K562 (cell line): ENCODE results near the gene RGL2. TPM values are rescaled to one million over a fixed set of nuclear protein-coding genes. Genes with fewer than 3 reads are reported as not detected.
A peak's percentile ranks its signal among the peaks of the same experiment; 100 is the strongest.

Experiments used
- CTBP1 ChIP-seq: fragments of 450-650 bp; IDR thresholded peaks from 2 replicates; pipeline ENCODE4 v1.6.1; 2016; ENCODE audit warnings: borderline replicate concordance
- HCFC1 ChIP-seq: IDR thresholded peaks from 2 replicates; pipeline ENCODE4 v1.6.1; 2012; ENCODE audit warnings: low read depth, low read length, improper control_type of control experiment
- HOMEZ ChIP-seq: fragments of 250-450 bp; sonication (Bioruptor Pico); IDR thresholded peaks from 2 replicates; pipeline ENCODE4 v1.4.0; 2020; ENCODE audit warnings: mild to moderate bottlenecking, moderate library complexity
- NCOA4 ChIP-seq: fragments of 450-650 bp; IDR thresholded peaks from 2 replicates; pipeline ENCODE4 v1.6.1; 2018; ENCODE audit warnings: mild to moderate bottlenecking; ENCODE audit not compliant: partially characterized antibody
- REST ChIP-seq, 2 experiments: fragments of 450-650 bp; formaldehyde crosslinking in 1 of 2; IDR thresholded peaks; 2 replicates each; pipeline versions ENCODE4 v1.4.0 to v1.6.1; 2014 to 2020; ENCODE audit warnings: mild to moderate bottlenecking in 2 of 2, borderline replicate concordance in 1 of 2, low read depth in 1 of 2
- YY1 ChIP-seq, 3 experiments: IDR thresholded peaks; 2 replicates each; pipeline ENCODE4 v1.6.1; 2011; ENCODE audit warnings: low read length in 2 of 3, mild to moderate bottlenecking in 2 of 3, moderate library complexity in 2 of 3, borderline replicate concordance in 1 of 3, control low read depth in 1 of 3, low read depth in 1 of 3; ENCODE audit not compliant: insufficient read depth in 3 of 3, insufficient replicate concordance in 2 of 3, control insufficient read depth in 1 of 3, insufficient read length in 1 of 3; ENCODE audit errors: extremely low read depth in 1 of 3
- ZEB2 ChIP-seq: fragments of 450-650 bp; IDR thresholded peaks from 2 replicates; pipeline ENCODE4 v1.6.1; 2016
- ZNF511 ChIP-seq: sonication (generic); formaldehyde crosslinking; IDR thresholded peaks from 2 replicates; pipeline ENCODE4 v1.8.0; 2022; ENCODE audit warnings: mild to moderate bottlenecking, missing genetic modification reagents
- polyA plus RNA-seq, 8 experiments: library from polyadenylated mRNA; depleted of rRNA in 4 of 8; stranded (reverse) in 5 of 8; unstranded in 3 of 8; fragments of >200 nt; fragmentation: Nextera tagmentation in 2 of 8; fragmentation: Illumina TruSeq in 1 of 8; extraction: Ambion mirVana in 2 of 8; extraction: Trizol in 1 of 8; gene quantifications; 2 replicates each; pipeline versions ENCODE4 v1.2.1 to v1.2.3, GENCODE V29; 2011 to 2014; ENCODE audit warnings: inconsistent platforms in 1 of 8, missing spikeins in 1 of 8
- total RNA-seq, 7 experiments: library from RNA; depleted of rRNA in 6 of 7; stranded (reverse); fragments of >200 nt in 6 of 7; fragmentation: Illumina TruSeq in 2 of 7; extraction: Trizol in 2 of 7; gene quantifications; 2 replicates each; pipeline versions ENCODE4 v1.2.1 to v1.2.3, GENCODE V29; 2011 to 2021; ENCODE audit warnings: low replicate concordance in 1 of 7
- TF ChIP-seq, protein P1 (sequence below): fragments of 250-450 bp; sonication (Bioruptor Pico); IDR thresholded peaks from 2 replicates; pipeline ENCODE4 v1.8.0; 2021; ENCODE audit warnings: mild to moderate bottlenecking, moderate library complexity

The RGL2 gene
- total and polyA plus RNA-seq, 9 of the 15 experiments (the other 6 are each of a cell fraction or from before 2014, with no cell fraction given): 1.8 to 57.1 (median 19.5) TPM

DNA sequence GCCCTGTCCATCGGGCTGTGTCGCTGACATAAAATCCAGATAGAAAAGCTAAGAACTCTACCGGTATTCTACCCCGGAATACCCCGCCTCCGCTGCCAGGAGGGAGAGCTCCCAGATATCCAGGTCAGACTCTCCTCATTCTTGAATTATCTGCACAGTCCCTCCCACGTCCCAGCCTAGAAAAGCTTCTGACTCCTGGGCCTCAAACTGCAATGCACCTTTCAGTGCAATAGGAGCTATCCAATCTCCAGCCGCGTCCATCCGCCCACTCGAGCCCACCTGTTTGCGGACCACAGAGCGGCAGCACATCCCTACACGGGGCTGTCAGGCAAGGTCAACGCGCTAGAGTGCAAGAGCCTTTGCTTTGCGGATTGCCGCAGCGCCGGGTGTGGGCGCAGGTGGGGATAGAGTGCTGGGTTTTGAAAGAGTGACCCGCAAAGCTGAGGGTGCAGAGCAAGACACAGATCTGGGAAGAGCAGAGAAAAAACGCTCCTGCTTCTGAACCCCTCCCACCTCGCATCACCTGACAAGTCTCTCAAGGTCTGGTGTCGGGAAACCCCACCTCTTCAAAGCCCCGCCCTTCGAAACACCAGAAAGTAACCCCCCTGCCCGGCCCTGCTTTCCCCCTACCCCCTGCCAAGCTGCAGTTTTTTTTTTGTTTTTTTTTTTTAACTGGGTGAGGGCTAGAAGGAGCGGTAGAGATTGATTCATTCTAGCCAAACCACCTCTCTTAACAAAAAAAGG lies 13.8 kb upstream of the RGL2 start (continued):
- TF ChIP-seq CTBP1 (peak; percentile 79), ZNF511 (CRISPR knock-in tag) (peak; percentile 32; the same call in 1 of the 2 replicates), HCFC1 (no peak), YY1 (IDR thresholded peaks at IDR 0.05; ENCODE audit: borderline replicate concordance in 1 of 3, control insufficient read depth in 1 of 3, extremely low read depth in 1 of 3, insufficient read depth in 3 of 3, insufficient read length in 1 of 3, insufficient replicate concordance in 2 of 3, low read depth in 1 of 3, low read length in 2 of 3) (peak in 2 of 3 experiments; percentile 4 to 7), ZEB2 (peak; percentile 71; the same call in 1 of the 2 replicates), HOMEZ (CRISPR knock-in tag) (no peak), NCOA4 (no peak), REST (IDR thresholded peaks at IDR 0.05; ENCODE audit: borderline replicate concordance) (peak; percentile 48; the same call in 1 of the 2 replicates), REST (CRISPR knock-in tag; IDR thresholded peaks at IDR 0.05; ENCODE audit: low read depth) (no peak)
- TF ChIP-seq, protein P1, sequence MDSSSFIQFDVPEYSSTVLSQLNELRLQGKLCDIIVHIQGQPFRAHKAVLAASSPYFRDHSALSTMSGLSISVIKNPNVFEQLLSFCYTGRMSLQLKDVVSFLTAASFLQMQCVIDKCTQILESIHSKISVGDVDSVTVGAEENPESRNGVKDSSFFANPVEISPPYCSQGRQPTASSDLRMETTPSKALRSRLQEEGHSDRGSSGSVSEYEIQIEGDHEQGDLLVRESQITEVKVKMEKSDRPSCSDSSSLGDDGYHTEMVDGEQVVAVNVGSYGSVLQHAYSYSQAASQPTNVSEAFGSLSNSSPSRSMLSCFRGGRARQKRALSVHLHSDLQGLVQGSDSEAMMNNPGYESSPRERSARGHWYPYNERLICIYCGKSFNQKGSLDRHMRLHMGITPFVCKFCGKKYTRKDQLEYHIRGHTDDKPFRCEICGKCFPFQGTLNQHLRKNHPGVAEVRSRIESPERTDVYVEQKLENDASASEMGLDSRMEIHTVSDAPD (CRISPR knock-in tag): no peak
